Panc1 (cell line): ENCODE measurements around the gene CCDC78. TPM values are rescaled to one million over a fixed set of nuclear protein-coding genes. Genes with fewer than 3 reads are reported as not detected.

Experiments
- microRNA-seq: library from miRNA; unstranded; fragments of <30 nt; microRNA quantifications from one replicate; pipeline ENCODE4 v1.1.0, GENCODE V29; 2020; ENCODE audit not compliant: unreplicated experiment
- total RNA-seq: library from RNA; stranded (reverse); gene quantifications from one replicate; pipeline ENCODE4 v1.2.1, GENCODE V29; 2021; ENCODE audit not compliant: unreplicated experiment

The CCDC78 gene
- total RNA-seq, 1 experiment from 2014 or later: 18.2 TPM

Small RNAs within 50 kb of the gene (microRNA-seq; reads per million reads assigned to microRNA genes)
- gene MIR662: not detected

Other genes with a start within 250 kb of the CCDC78 start
- 78.5 TPM for gene CAPN15, start 198.7 kb downstream of the CCDC78 start, total RNA-seq
- gene PRR35, start 166.0 kb downstream of the CCDC78 start, total RNA-seq: 2.2 TPM
- 4.0 TPM for gene NHLRC4, start 159.4 kb downstream of the CCDC78 start, total RNA-seq
- gene PIGQ, start 156.5 kb downstream of the CCDC78 start, total RNA-seq: 83.5 TPM
- 30.7 TPM for gene RAB40C, start 136.4 kb downstream of the CCDC78 start, total RNA-seq
- gene WFIKKN1, start 95.5 kb downstream of the CCDC78 start, total RNA-seq: 2.0 TPM
- gene METTL26, start 90.1 kb downstream of the CCDC78 start, total RNA-seq: 91.8 TPM
- gene MCRIP2, start 84.6 kb downstream of the CCDC78 start, total RNA-seq: 91.6 TPM
- 58.9 TPM for gene WDR90, start 77.1 kb downstream of the CCDC78 start, total RNA-seq
- 195 TPM for gene RHOT2, start 58.3 kb downstream of the CCDC78 start, total RNA-seq
- gene RHBDL1, start 50.8 kb downstream of the CCDC78 start, total RNA-seq: 6.6 TPM
- gene STUB1, start 46.0 kb downstream of the CCDC78 start, total RNA-seq: 217 TPM
- gene JMJD8, start 42.1 kb downstream of the CCDC78 start, total RNA-seq: 73.9 TPM
- 17.9 TPM for gene WDR24, start 36.0 kb downstream of the CCDC78 start, total RNA-seq
- gene FBXL16, start 20.6 kb downstream of the CCDC78 start, total RNA-seq: 28.0 TPM
- 407 TPM for gene METRN, start 11.3 kb downstream of the CCDC78 start, total RNA-seq
- 93.6 TPM for gene ANTKMT, start 5.3 kb downstream of the CCDC78 start, total RNA-seq
- 41.1 TPM for gene HAGHL, start 663 bp upstream of the CCDC78 start, total RNA-seq
- 34.0 TPM for gene CIAO3, start 14.6 kb upstream of the CCDC78 start, total RNA-seq
- gene MSLN, start 34.3 kb upstream of the CCDC78 start, total RNA-seq: 1.1 TPM
- gene RPUSD1, start 61.9 kb upstream of the CCDC78 start, total RNA-seq: 61.1 TPM
- 118 TPM for gene CHTF18, start 62.2 kb upstream of the CCDC78 start, total RNA-seq
- 0.23 TPM for gene GNG13, start 74.3 kb upstream of the CCDC78 start, total RNA-seq
- 24.3 TPM for gene LMF1, start 244.5 kb upstream of the CCDC78 start, total RNA-seq